Measurements from ENCODE around the gene ABCG2.

Gene ABCG2

GRCh38 chr4:88188738-88189417, 30.4 kb upstream of the ABCG2 start:
- no peak for DNase-seq (ENCODE audit: low read depth)
- no peak overlapping the region for H3K4me3 ChIP-seq (ENCODE audit: low read depth, low read length)
- TF ChIP-seq CTCF (IDR thresholded peaks at IDR 0.05; ENCODE audit: control insufficient read depth, extremely low read depth, insufficient read depth): no peak

- DNase-seq (ENCODE audit: low read depth): no peak
- TF ChIP-seq CTCF (IDR thresholded peaks at IDR 0.05; ENCODE audit: control insufficient read depth, extremely low read depth, insufficient read depth): no peak
- no peak overlapping the region for H3K4me3 ChIP-seq (ENCODE audit: low read depth, low read length)
These were observed 29.3 kb upstream of the ABCG2 start for GRCh38 chr4:88187766-88188165.

- TF ChIP-seq CTCF (IDR thresholded peaks at IDR 0.05; ENCODE audit: control insufficient read depth, extremely low read depth, insufficient read depth): no peak
- H3K4me3 ChIP-seq (ENCODE audit: low read depth, low read length): no peak overlapping the region
- DNase-seq (ENCODE audit: low read depth): no peak
These were observed 27.5 kb upstream of the ABCG2 start for GRCh38 chr4:88185906-88186305.

- no peak for DNase-seq (ENCODE audit: low read depth)
- TF ChIP-seq CTCF (IDR thresholded peaks at IDR 0.05; ENCODE audit: control insufficient read depth, extremely low read depth, insufficient read depth): no peak
These were observed 20.8 kb upstream of the ABCG2 start for GRCh38 chr4:88179261-88179660.

GRCh38 chr4:88178626-88179231, 20.3 kb upstream of the ABCG2 start:
- H3K4me3 ChIP-seq (ENCODE audit: low read depth, low read length): no peak overlapping the region
- DNase-seq (ENCODE audit: low read depth): no peak
- no peak for TF ChIP-seq CTCF (IDR thresholded peaks at IDR 0.05; ENCODE audit: control insufficient read depth, extremely low read depth, insufficient read depth)

More at GRCh38 chr4:88179261-88179660, 20.8 kb upstream of the ABCG2 start:
- no peak overlapping the region for H3K4me3 ChIP-seq (ENCODE audit: low read depth, low read length)

- no peak for DNase-seq (ENCODE audit: low read depth)
- TF ChIP-seq CTCF (IDR thresholded peaks at IDR 0.05; ENCODE audit: control insufficient read depth, extremely low read depth, insufficient read depth): no peak
- H3K4me3 ChIP-seq (ENCODE audit: low read depth, low read length): no peak overlapping the region
These were observed 19.7 kb upstream of the ABCG2 start for GRCh38 chr4:88177983-88178625.
